Muscle of back (tissue), 13 donors: Measurements from ENCODE around the gene NRP2. TPM values are rescaled to one million over a fixed set of nuclear protein-coding genes. Genes with fewer than 3 reads are reported as not detected.
A peak's percentile ranks its signal among the peaks of the same experiment; 100 is the strongest.

ENCODE experiments used
- DNase-seq, 3 donors: peaks; one replicate each; pipeline versions ENCODE4 v3.0.0 to v3.0.0-alpha.2; 2013
- long read RNA-seq, 9 donors: transcript quantifications; one replicate each; lab custom pipeline, GENCODE V29; 2026
- polyA plus RNA-seq, 10 donors: library from polyadenylated mRNA; unstranded; fragments of 120-200 nt; gene quantifications; one replicate each; pipeline ENCODE4 v1.2.1, GENCODE V29; 2013; ENCODE audit not compliant: insufficient read length in 10 of 10

NRP2 gene, protein sequence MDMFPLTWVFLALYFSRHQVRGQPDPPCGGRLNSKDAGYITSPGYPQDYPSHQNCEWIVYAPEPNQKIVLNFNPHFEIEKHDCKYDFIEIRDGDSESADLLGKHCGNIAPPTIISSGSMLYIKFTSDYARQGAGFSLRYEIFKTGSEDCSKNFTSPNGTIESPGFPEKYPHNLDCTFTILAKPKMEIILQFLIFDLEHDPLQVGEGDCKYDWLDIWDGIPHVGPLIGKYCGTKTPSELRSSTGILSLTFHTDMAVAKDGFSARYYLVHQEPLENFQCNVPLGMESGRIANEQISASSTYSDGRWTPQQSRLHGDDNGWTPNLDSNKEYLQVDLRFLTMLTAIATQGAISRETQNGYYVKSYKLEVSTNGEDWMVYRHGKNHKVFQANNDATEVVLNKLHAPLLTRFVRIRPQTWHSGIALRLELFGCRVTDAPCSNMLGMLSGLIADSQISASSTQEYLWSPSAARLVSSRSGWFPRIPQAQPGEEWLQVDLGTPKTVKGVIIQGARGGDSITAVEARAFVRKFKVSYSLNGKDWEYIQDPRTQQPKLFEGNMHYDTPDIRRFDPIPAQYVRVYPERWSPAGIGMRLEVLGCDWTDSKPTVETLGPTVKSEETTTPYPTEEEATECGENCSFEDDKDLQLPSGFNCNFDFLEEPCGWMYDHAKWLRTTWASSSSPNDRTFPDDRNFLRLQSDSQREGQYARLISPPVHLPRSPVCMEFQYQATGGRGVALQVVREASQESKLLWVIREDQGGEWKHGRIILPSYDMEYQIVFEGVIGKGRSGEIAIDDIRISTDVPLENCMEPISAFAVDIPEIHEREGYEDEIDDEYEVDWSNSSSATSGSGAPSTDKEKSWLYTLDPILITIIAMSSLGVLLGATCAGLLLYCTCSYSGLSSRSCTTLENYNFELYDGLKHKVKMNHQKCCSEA
- 10 to 100 TPM; 12.9 to 31.7 (median 20.8) TPM for polyA plus RNA-seq
- long read RNA-seq, donor 1, partial matches to known transcripts, result 0 of 1 reads
- long read RNA-seq, donor 1, other reads (novel, unspliced or antisense), result 0 of 1 reads
- long read RNA-seq, donor 2, result 0 reads
- long read RNA-seq, donor 3, result 0 reads
- long read RNA-seq, donor 4, result 0 reads
- long read RNA-seq, donor 5, full-length matches to known transcripts, result 3 of 3 reads
- long read RNA-seq, donor 5, partial matches to known transcripts, result 0 of 3 reads
- long read RNA-seq, donor 5, other reads (novel, unspliced or antisense), result 0 of 3 reads
- long read RNA-seq, donor 6, partial matches to known transcripts, result 0 of 3 reads
- long read RNA-seq, donor 6, other reads (novel, unspliced or antisense), result 0 of 3 reads
- long read RNA-seq, donor 7, result 0 reads
- long read RNA-seq, donor 8, partial matches to known transcripts, result 0 of 3 reads
- long read RNA-seq, donor 8, other reads (novel, unspliced or antisense), result 0 of 3 reads
- long read RNA-seq, donor 9, partial matches to known transcripts, result 0 of 1 reads
- long read RNA-seq, donor 9, other reads (novel, unspliced or antisense), result 0 of 1 reads

DNA sequence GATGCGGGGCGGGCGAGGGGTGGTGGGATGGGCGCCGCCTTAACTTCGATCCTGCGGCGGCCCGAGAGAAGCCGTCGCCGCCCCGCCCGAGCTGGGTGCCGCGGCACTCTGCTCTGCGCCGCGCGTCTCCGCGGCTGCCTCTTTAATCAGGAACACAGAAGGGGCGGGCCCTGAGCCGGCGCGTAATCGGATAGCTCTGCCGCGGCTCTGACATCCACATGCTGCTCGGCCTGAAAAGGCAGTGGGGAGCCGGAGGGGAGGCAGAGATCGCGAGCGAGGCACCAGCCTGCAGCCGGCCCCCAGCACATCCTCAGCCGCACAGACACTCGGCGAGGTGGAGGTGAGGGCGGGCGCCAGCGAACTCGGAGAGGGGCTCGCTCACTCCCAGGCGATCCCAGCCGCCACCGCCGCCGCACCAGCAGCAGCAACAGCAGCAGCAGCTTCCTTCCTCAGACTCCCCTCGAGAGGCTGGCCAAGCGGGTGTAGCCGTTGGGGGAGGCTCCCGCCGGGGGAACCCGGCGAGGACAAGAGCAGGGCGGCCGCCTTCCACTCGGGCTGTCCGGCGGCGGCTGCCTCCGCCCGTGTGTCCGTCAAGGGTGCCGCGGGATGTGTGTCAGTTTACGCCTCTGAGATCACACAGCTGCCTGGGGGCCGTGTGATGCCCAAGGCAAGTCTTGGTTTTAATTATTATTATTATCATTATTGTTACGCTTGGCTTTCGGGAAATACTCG, at the start of gene NRP2:
NRP2 (plus strand) TSS at position 263 of the 732 bp plus-strand sequence. CDS start 790 bp downstream, outside the sequence.
- peak; percentile 86 to 95 (median 88) for DNase-seq

DNA sequence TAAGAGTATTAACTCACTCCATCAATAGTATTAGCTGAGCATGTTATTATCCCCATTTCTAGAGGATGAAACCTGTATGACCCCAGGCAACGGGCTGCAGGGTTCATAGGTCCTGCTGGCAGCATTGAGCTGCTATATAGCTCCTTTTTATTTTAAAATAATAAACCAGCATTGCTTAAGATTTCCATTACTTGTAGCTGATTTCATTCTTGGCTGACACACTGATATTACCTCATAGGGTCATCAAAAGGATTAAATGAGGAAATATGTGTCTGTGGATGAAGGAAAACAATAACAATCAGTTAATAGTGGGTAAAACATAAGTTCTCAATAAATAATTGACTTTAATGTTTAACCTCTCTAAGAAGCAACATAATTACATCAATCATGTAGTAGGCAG, 48.3 kb upstream of the NRP2 start:
- peak; percentile 30 to 63 (median 41) for DNase-seq

DNA sequence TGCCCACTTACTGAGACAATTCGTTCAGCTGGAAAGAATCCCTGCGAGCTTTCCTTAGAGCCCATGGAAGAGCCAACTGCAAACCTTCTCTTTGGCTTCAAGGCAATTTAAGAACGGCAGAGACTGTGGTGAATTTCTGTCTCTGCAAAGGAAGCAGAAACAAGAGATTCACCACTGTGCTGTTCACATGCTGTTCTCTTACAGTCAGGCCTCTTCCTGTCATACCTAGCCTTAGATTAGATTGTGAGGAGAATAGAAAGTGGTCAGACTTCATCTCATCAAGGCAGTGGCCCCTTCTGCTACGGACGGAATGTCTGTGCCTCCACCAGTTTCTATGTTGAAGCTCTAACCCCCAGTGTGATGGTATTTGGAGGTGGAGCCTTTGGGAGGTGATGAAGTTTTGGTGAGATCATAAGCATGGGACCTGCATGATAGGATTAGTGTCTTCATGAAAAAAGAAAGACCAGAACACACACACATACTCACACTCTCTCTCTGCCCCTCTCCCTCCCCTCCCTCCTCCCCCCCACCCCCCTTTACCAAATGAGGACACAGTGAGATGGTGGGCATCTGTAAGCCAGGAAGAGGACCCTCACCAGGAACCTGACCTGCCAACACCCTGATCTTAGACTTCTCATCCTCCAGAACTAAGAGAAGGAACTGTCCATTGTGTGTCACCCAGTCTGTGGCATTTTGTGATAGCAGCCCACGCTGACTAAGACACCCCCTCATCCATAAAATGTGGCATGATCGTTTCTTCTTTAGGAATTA, 45.6 kb upstream of the NRP2 start:
- no peak for DNase-seq

DNA sequence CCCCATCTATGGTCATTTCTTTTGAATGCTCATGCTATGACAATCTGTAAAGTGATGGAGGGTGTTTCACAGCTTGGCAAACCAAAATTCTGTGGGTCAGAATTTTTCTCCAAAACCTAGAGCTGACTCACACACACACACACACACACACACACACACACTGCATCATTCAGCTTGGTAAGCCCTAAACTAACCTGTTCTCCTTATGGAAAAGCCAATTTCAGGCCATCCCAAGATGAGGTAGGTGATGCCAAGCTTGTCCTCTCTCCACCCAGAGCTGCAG, 45.0 kb upstream of the NRP2 start:
- DNase-seq, result no peak

DNA sequence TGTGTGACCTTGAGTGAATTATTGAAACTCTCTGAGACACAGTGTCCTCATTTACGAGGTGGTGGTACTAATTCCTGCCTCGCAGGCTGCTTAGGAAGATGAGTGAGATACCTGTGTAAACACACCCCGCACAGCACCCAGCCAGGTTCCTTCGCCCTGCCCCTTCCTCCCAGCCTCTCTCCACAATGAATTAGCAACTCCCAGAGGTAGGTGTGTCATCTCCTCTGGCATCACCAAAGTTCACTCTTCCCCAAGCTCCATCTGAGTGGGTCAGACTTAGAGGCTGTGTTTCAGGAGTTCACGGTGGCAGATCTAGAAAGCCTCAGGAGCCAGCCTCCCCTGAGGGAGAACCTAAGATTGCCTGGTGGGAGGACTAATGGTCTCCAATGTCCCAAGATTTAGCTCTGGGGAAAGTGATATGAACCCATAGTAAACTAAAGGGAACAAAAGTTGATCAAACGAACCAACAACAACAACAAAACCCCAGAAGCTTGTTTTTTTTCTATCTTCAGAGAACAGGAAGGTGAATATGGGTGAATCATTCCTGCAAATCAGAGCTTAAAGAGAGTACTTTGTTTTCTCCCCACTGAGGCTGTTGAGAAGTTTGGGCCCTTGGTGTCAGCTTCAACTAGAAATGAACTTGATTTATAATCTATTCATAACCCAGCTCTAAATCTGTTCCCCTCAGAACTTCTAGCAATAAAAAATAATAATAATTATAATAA, 44.4 kb upstream of the NRP2 start:
- DNase-seq, result no peak

DNA sequence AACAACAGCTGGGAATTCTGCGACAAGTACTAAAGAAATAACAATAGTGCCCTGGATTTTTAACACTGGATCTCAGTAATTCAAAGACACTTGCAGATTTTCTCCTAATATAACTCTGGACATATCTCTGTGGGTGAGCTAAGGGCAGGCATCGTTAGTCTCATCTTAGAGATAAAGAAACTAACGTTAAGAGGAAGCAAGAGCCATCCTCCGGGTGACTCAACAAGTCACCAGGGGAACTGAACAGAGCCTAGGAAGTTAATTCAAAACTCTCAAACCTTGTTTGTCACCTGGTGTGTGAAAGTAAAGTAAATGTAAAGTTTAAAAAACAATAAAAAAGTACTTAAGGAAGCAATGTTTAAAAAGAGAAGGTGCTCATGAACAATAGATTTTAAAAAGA, 41.6 kb upstream of the NRP2 start:
- DNase-seq, result no peak

DNA sequence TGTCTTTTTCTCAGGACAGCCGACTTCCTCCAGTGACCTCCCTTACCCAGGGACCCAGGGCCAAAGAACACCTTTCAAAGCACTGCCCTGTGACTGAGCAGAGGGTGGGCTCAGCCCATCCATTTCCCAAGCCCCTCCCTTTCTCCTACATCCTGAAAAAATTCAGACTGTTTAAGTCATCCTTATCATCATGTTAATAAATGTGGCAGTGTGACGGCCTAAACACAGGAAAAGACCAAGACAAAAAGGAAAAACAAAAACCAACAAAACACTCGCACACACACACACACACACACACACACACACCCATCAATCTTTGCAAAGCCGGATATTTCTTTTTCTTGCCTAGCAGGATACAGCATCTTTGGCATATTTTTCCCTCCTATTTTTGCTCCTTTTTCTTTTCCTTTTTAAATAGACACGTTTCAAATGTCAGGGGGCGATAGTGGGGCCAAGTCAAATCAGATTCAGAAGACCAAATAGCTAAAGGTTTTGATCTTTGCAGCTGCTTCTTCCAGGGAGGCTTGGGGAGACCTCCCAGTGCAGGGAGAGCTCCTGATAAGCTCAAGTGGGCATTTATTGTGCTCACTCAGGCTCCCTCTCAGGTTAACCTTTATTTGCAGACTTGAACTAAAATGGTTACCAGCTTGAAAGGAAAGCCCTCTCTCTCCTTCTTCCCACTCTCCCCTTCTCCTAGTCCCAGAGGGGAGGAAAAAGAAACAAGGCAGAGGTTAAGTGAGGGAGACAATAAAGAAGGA, 39.5 kb upstream of the NRP2 start:
- no peak for DNase-seq

DNA sequence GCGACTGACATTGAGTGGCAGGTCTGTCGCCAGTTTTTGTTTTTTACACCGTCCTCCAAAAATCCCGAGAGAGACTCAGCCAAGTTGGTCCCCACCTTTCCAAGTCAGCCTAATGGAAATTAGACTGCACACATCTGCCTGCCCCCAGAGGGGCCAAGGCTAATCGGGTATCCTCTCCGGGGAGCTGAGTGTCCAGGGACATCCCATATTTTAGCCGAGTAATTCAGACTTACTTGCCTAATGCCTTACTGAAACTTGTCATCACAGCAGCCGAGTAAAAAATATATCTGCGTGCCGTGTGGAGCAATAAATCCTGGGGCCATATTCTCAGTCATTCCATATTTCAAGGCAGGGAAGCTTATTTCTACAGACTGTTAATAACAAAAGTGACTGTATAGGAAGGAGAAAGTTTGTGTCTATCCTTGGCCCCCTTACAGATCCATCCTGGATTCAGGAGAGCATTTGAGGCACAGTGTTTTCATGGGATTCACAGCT, 38.9 kb upstream of the NRP2 start:
- DNase-seq, result peak in 1 of 3 donors; percentile 36

DNA sequence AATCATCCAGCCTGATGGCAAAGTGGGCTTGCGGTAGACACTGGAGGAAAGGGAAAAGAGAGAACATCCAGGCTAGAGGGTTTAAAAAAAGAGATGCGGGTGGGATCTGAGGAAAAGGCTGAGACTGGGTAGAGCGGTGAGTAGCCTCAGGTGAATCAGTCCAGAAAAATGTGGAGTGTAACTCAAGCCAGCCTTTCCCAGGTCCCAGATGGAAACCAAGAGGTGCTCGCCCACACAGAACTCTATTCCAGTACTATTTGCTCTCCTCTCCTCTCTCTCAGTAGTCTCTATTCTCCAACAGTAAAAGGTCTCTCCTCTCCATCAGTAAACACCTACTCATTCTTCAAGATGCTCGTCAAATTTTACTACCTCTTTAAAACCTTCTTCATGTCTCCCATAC, 38.3 kb upstream of the NRP2 start:
- DNase-seq, result no peak

DNA sequence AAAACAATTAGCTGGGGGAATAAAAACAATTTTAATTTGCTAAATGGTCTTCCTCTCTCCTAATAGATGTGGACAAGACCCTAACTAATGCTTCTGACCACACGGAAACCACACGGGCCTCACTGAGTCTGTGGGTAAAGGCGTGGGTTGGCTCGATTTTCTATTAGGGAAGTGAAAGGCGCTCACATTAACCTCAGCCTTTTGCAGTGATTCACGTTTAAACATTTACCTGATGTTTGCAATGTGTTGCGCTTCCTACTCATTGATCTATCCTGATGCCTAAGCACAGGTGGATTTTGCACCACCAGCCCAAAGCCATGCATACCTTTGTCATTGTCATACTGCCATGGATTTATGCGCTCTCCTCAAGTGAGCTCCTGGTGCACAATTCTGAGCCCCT, 35.6 kb upstream of the NRP2 start:
- DNase-seq, result no peak

DNA sequence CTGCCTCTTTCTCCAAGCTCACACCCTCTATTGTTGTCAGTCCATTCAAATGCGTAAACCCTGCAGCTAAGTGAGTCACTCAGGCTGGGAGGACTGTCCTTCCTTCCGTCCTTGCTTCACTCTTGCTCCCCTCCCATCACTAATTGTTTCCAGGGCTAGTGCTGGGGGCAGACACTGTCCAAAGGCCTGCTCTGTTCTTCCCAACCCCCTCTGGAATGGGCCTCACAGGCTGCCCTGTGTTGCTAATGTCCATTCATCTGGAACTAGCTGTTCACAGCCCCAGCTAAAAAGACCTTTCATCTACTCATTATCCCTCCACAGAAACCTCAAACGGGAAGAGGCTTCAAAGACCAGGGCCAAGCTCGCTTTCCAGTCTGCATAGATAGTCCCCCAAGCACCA, 31.9 kb upstream of the NRP2 start:
- DNase-seq, result peak in 1 of 3 donors; percentile 19

DNA sequence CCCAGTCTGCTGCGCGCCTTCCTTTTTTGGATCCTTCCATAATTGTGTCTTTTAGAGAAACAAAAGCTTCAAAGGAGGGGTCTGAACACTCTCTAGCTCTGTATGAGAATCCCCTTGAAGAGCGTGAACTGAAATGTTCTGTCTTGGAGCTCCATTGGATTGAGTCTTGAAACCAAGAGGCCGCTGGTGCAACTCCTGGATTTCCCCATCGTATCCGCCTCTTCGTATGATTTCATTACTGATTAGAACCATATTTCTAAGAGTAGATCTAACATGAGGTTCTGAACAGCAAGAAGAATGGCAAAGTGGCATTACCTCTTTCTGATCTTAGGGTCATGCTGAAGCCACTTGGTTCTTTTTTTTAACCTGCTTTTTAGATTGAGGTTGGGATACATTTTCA, 31.4 kb upstream of the NRP2 start:
- no peak for DNase-seq

DNA sequence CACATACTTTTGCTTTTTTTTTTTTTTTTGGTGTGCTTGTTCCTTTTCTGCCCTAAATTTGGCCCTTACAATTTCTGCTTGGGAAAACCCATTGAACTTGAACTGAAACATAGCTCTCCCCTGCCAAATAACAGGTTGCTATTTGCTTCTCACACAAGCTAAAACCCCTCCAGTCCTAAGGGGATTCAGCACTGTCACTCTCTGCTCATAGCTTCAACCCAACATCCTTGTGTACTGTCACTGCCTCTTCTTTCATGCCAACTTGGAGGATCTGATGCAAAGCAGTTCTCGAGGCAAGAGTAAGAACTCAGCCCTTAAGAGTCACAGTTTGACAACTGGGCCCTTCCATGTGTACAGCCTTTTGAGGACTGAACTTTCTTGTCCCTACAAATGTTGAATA, 30.6 kb upstream of the NRP2 start:
- no peak for DNase-seq

DNA sequence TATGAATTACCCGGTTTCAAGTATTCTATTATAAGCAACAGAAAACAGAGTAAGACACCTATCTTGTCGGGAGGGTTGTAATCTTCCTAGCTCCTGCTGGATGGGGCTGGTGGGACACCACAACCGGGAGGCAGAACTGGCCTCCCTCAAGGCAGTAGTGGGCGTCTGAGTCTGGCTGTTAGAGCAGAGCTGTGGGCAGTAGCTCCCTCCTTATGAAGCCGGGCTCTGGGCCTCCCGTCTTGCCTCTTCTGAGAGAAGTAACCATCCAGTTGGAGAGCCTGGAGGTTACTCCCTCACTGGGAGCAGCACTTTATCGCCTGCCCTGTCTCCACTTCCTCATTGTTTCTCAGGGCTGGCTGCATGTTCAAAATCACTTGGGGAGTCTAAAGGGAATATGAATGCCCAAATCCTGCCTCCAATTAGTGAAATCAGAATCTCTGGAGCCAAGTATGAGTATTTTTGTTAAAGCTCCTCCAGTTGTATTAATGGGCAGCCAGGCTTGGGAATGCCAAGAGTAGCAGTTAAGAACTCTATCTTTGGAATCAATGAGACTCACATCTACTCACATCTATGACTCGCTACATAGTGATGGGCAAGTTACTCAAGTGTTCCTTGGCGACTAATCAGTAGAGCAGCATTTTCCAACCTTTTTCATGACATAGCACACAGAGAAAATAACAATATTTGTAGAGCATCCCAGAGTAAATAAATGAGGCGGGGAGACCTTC, 27.3 kb upstream of the NRP2 start:
- DNase-seq, result peak in 1 of 3 donors; percentile 74

DNA sequence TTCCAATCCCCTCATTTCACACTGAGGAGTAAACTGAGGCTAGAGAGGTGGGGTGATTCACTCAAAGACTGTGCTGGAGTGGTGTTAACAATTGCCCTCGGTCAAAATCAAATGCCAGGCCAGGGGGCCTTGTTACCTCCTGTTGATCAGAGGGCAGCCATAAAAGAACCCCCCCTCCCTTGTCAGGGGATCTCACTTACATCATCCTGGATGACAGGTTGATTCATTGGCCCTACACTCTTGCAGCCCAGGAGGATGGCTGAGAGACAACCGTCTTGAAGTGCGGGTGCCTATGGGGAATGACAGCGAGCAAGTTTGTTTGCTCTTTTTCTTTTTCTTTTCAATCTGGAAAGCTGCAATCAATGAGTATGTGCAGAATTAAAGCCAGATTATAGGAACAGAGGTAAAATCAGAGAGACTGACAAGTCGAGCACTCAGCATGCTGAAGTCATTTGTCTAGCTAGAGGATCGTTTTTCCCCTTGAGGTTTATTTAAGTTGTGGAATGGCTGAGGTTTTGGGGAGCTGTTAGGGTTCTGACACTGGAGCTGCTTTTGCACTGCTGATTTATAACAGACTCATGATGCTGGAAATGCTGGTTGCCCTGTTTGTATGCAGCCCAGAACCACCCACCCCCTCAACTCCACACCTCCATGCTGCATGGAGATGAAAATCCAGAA, 26.4 kb upstream of the NRP2 start:
- DNase-seq, result no peak

DNA sequence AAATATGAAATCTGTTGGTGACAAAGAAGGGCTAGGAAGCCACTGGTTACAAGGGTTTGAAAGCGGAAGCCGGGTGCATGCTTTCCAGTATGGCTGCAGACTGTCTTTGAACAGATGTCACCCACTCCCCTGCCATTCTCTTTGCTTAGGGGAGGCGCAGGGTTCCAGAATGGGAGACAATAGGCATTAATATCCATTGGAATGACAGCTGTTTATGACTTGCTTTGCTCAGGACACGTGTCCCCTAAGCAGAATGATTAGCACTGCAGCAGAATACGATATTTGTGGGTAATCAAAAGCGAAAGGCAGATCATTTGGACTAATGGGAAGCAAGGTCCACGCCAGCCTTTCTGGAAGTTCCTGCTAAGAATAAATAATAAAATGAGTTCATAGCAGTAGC, 25.8 kb upstream of the NRP2 start:
- no peak for DNase-seq

DNA sequence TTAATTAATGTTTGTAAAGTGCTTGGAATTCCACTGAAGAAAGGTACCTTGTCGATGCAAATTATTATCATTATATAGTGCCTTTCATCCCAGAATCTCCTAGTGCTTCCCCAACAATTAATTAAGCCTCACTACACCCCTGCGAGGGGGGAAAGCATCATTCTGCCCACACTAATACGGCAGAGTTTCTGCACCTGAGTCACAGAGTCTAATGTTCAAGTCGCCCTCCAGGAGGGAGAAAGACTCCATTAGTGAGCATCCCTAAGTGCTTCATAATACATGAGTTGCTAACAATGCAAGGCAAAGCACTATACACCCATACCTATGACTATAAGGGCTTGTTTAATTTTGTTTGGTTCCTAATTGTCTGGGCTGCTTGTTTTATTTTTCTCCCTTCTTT, 25.4 kb upstream of the NRP2 start:
- DNase-seq, result no peak
